A673 (cell line): ENCODE data around the gene APBA1. TPM values are rescaled to one million over a fixed set of nuclear protein-coding genes. Genes with fewer than 3 reads are reported as not detected.

Experiments used
- BruUV-seq: library from RNA; stranded (reverse); fragments of 400-500 nt; replicated peaks from 2 replicates; lab custom pipeline; 2021; lab: Mats Ljungman, UMichigan
- CTCF ChIA-PET: fragments of 300-600 bp; sonication (Branson Sonifier 250); formaldehyde crosslinking; loops from one replicate; lab custom pipeline; 2022; ENCODE audit warnings: antibody characterized with exemption; lab: Charles Lee
- POLR2A ChIA-PET: fragments of 300-600 bp; sonication (Branson Sonifier 250); formaldehyde crosslinking; loops from one replicate; lab custom pipeline; 2022; ENCODE audit warnings: antibody characterized with exemption; ENCODE audit not compliant: low non-redundant PET; lab: Charles Lee
- DNase-seq: peaks from one replicate; pipeline ENCODE4 v3.0.0-alpha.2; 2015; ENCODE audit warnings: low spot score
- H3K27ac ChIP-seq: fragments of 200-600 bp; sonication (generic); 2 replicates; pipeline ENCODE4 v1.5.1; 2016; ENCODE audit warnings: mixed run types, low read depth, mild to moderate bottlenecking, mixed read lengths, antibody characterized with exemption, low read length; ENCODE audit not compliant: poor library complexity, severe bottlenecking
- H3K27me3 ChIP-seq: fragments of 200-600 bp; sonication (generic); replicated peaks from 2 replicates; pipeline ENCODE4 v1.6.1; 2017; ENCODE audit warnings: mixed run types, low read depth, mild to moderate bottlenecking, mixed read lengths, antibody characterized with exemption, low read length; ENCODE audit not compliant: insufficient read depth, poor library complexity
- H3K36me3 ChIP-seq: fragments of 200-600 bp; sonication (generic); 2 replicates; pipeline ENCODE4 v1.6.1; 2016; ENCODE audit warnings: mixed run types, mild to moderate bottlenecking, mixed read lengths, antibody characterized with exemption, low read length; ENCODE audit not compliant: insufficient read depth, poor library complexity, severe bottlenecking
- H3K4me1 ChIP-seq: fragments of 200-600 bp; sonication (generic); 2 replicates; pipeline ENCODE4 v1.6.1; 2017; ENCODE audit warnings: mixed run types, mild to moderate bottlenecking, mixed read lengths, antibody characterized with exemption, low read length; ENCODE audit not compliant: insufficient read depth, poor library complexity, severe bottlenecking
- H3K4me3 ChIP-seq: fragments of 200-600 bp; sonication (generic); 2 replicates; pipeline ENCODE4 v1.5.1; 2016; ENCODE audit warnings: low read depth, mixed run types, mild to moderate bottlenecking, mixed read lengths, low read length; ENCODE audit not compliant: poor library complexity, severe bottlenecking
- H3K9me3 ChIP-seq: fragments of 200-600 bp; sonication (generic); 2 replicates; pipeline ENCODE4 v1.6.1; 2016; ENCODE audit warnings: mixed run types, low read depth, mild to moderate bottlenecking, mixed read lengths, antibody characterized with exemption, low read length; ENCODE audit not compliant: poor library complexity, severe bottlenecking
- CTCF ChIP-seq: fragments of 300-800, 200-600 bp; sonication (generic); conservative IDR thresholded peaks from 2 replicates; pipeline ENCODE4 v1.5.1; 2017; ENCODE audit warnings: low read depth, mild to moderate bottlenecking, antibody characterized with exemption, low read length, moderate library complexity, mixed read lengths
- EZH2 ChIP-seq: fragments of 200-600 bp; sonication (generic); IDR thresholded peaks from 2 replicates; pipeline ENCODE4 v1.6.1; 2017; ENCODE audit warnings: borderline replicate concordance, low read depth, mild to moderate bottlenecking, mixed read lengths, antibody characterized with exemption, low read length; ENCODE audit not compliant: poor library complexity, severe bottlenecking
- intact Hi-C: fragments of 100-400 bp; cut with micrococcal nuclease; formaldehyde crosslinking; loops from one replicate; pipeline ENCODE4 v1.10.0; 2022; ENCODE audit not compliant: unreplicated experiment
- total RNA-seq: library from RNA; stranded (reverse); gene quantifications from 2 replicates; pipeline ENCODE4 v1.2.3, GENCODE V29; 2021

The APBA1 gene
- total RNA-seq, 1 experiment from 2014 or later, result 0.13 TPM

- TF ChIP-seq CTCF, result no peak
- no peak for TF ChIP-seq EZH2
- Histone ChIP-seq H3K27me3 (peaks cover 44% of the 10 kb centered on the region), H3K27ac (no peak overlapping the region), H3K36me3 (no peaks in the 10 kb centered on the region), H3K9me3 (no peaks in the 10 kb centered on the region), H3K4me1 (no peaks in the 10 kb centered on the region), H3K4me3 (no peak overlapping the region)
- no TSS peak for BruUV-seq
- ChIA-PET POLR2A (no interaction called here), CTCF (no interaction called here)
- intact Hi-C loops, result no loop called here
- DNase-seq, result no peak
These were observed 209.8 kb downstream of the APBA1 start for GRCh38 chr9:69462394-69462793.

GRCh38 chr9:69461103-69461887 lies 210.9 kb downstream of the APBA1 start:
- intact Hi-C loops, result no loop called here
- Histone ChIP-seq H3K4me1 (no peaks in the 10 kb centered on the region), H3K36me3 (no peaks in the 10 kb centered on the region), H3K9me3 (no peaks in the 10 kb centered on the region), H3K4me3 (no peak overlapping the region), H3K27me3 (peaks cover 53% of the 10 kb centered on the region), H3K27ac (no peak overlapping the region)
- POLR2A ChIA-PET, result no interaction called here
- CTCF ChIA-PET, result no interaction called here
- no peak for TF ChIP-seq CTCF
- no peak for TF ChIP-seq EZH2
- no peak for DNase-seq
- no TSS peak for BruUV-seq

- no peak overlapping the region for H3K27ac ChIP-seq
- POLR2A ChIA-PET, result no interaction called here
These were observed 212.2 kb downstream of the APBA1 start for GRCh38 chr9:69460012-69460411.

More at GRCh38 chr9:69460012-69460411, 212.2 kb downstream of the APBA1 start:
- Histone ChIP-seq H3K9me3 (no peaks in the 10 kb centered on the region), H3K4me1 (no peaks in the 10 kb centered on the region), H3K36me3 (no peaks in the 10 kb centered on the region), H3K4me3 (no peak overlapping the region), H3K27me3 (peaks cover 53% of the 10 kb centered on the region)
- DNase-seq, result no peak
- no TSS peak for BruUV-seq
- TF ChIP-seq CTCF (no peak), EZH2 (no peak)
- intact Hi-C loops, result no loop called here
- CTCF ChIA-PET, result no interaction called here
